SK-N-SH (cell line): ENCODE results near the gene MACROH2A2. TPM values are rescaled to one million over a fixed set of nuclear protein-coding genes. Genes with fewer than 3 reads are reported as not detected.

Source experiments
- CTCF ChIA-PET: fragments of 300-600, 350-600 bp; formaldehyde crosslinking; extraction: SDS; loops from one replicate; lab custom pipeline; 2021; lab: Yijun Ruan, JAX
- POLR2A ChIA-PET: fragments of 350-600 bp; sonication (Branson Sonifier 250); formaldehyde crosslinking; extraction: SDS; loops from one replicate; lab custom pipeline; 2020; ENCODE audit warnings: antibody characterized with exemption, inconsistent platforms; lab: Yijun Ruan, JAX
- DNase-seq: peaks from one replicate; pipeline ENCODE4 v3.0.0; 2012
- H2AFZ ChIP-seq: fragments of 200-600 bp; sonication (generic); 2 replicates; pipeline ENCODE4 v1.8.1; 2016; ENCODE audit warnings: antibody characterized with exemption, mild to moderate bottlenecking, low read depth
- H3F3A ChIP-seq: fragments of 200-600 bp; sonication (generic); replicated peaks from 2 replicates; pipeline ENCODE3; 2016; ENCODE audit warnings: antibody characterized with exemption, mild to moderate bottlenecking; ENCODE audit not compliant: insufficient read depth
- H3K27ac ChIP-seq, 2 experiments: fragments of 200-500 bp in 1 of 2; fragments of 200-600 bp in 1 of 2; sonication (Bioruptor generic) in 1 of 2; sonication (generic), shearing (Covaris generic) in 1 of 2; 2 replicates each; pipeline versions ENCODE4 v1.5.1 to v1.6.1; 2014 to 2016; ENCODE audit warnings: low read depth in 2 of 2, inconsistent platforms in 1 of 2, low read length in 1 of 2, mild to moderate bottlenecking in 1 of 2, mixed read lengths in 1 of 2
- H3K27me3 ChIP-seq: fragments of 200-600 bp; sonication (generic), shearing (Covaris generic); 2 replicates; pipeline ENCODE4 v1.6.1; 2016; ENCODE audit warnings: mixed run types; ENCODE audit not compliant: insufficient read depth
- H3K36me3 ChIP-seq, 2 experiments: fragments of 200-500 bp in 1 of 2; fragments of 200-600 bp in 1 of 2; sonication (Bioruptor generic) in 1 of 2; sonication (generic) in 1 of 2; replicated peaks in 1 of 2; 2 replicates each; pipeline versions ENCODE3 to v1.5.1; 2014 to 2016; ENCODE audit warnings: low read length in 1 of 2, mild to moderate bottlenecking in 1 of 2; ENCODE audit not compliant: insufficient read depth in 2 of 2, control insufficient read depth in 1 of 2
- H3K4me1 ChIP-seq, 2 experiments: fragments of 200-500 bp in 1 of 2; fragments of 200-600 bp in 1 of 2; sonication (Bioruptor generic) in 1 of 2; sonication (generic), shearing (Covaris generic) in 1 of 2; 2 replicates each; pipeline versions ENCODE4 v1.5.1 to v1.6.1; 2014 to 2016; ENCODE audit warnings: low read depth in 1 of 2, low read length in 1 of 2, mixed run types in 1 of 2; ENCODE audit not compliant: insufficient read depth in 2 of 2, control insufficient read depth in 1 of 2
- H3K4me2 ChIP-seq: fragments of 200-600 bp; sonication (generic), shearing (Covaris generic); 2 replicates; pipeline ENCODE4 v1.6.1; 2017; ENCODE audit warnings: mixed run types
- H3K4me3 ChIP-seq, 2 experiments: fragments of 200-500 bp in 1 of 2; fragments of 200-600 bp in 1 of 2; sonication (Bioruptor generic) in 1 of 2; sonication (generic), shearing (Covaris generic) in 1 of 2; 2 replicates each; pipeline versions ENCODE4 v1.5.1 to v1.8.1; 2014 to 2016; ENCODE audit warnings: low read depth in 2 of 2, inconsistent platforms in 1 of 2, low read length in 1 of 2, mild to moderate bottlenecking in 1 of 2, mixed read lengths in 1 of 2, moderate library complexity in 1 of 2
- H3K79me2 ChIP-seq: fragments of 200-600 bp; sonication (generic); 2 replicates; pipeline ENCODE4 v1.8.1; 2017; ENCODE audit warnings: mild to moderate bottlenecking; ENCODE audit not compliant: insufficient read depth
- H3K9ac ChIP-seq: fragments of 200-600 bp; sonication (generic); 2 replicates; pipeline ENCODE4 v1.6.1; 2017; ENCODE audit warnings: mixed run types
- H3K9me2 ChIP-seq: fragments of 200-600 bp; sonication (generic); 2 replicates; pipeline ENCODE4 v1.6.1; 2017; ENCODE audit warnings: mixed run types
- H3K9me3 ChIP-seq: fragments of 200-600 bp; sonication (generic); 2 replicates; pipeline ENCODE4 v1.6.1; 2017; ENCODE audit warnings: mixed run types, mild to moderate bottlenecking, moderate library complexity
- H4K20me1 ChIP-seq: fragments of 200-600 bp; sonication (generic); 2 replicates; pipeline ENCODE4 v1.6.1; 2017; ENCODE audit warnings: mild to moderate bottlenecking, mixed run types; ENCODE audit not compliant: insufficient read depth
- CTCF ChIP-seq: fragments of 200-600 bp; sonication (generic); IDR thresholded peaks from 2 replicates; pipeline ENCODE4 v1.6.1; 2017; ENCODE audit warnings: antibody characterized with exemption, mild to moderate bottlenecking, moderate library complexity
- ELF1 ChIP-seq: IDR thresholded peaks from 2 replicates; pipeline ENCODE4 v1.4.0; 2012
- FOSL2 ChIP-seq: IDR thresholded peaks from 2 replicates; pipeline ENCODE4 v1.4.0; 2012; ENCODE audit warnings: low read depth, mild to moderate bottlenecking, moderate library complexity, borderline replicate concordance
- FOXJ3 ChIP-seq: sonication (generic); formaldehyde crosslinking; IDR thresholded peaks from 2 replicates; pipeline ENCODE4 v1.5.1; 2020; ENCODE audit warnings: mild to moderate bottlenecking, missing genetic modification reagents
- GATA2 ChIP-seq: sonication (generic); formaldehyde crosslinking; IDR thresholded peaks from 2 replicates; pipeline ENCODE4 v1.5.0; 2020; ENCODE audit warnings: mild to moderate bottlenecking, missing genetic modification reagents
- MXI1 ChIP-seq: IDR thresholded peaks from 2 replicates; pipeline ENCODE4 v1.6.1; 2012; ENCODE audit warnings: mild to moderate bottlenecking, low read depth, low read length, improper control_type of control experiment
- NFIC ChIP-seq: IDR thresholded peaks from 2 replicates; pipeline ENCODE4 v1.4.0; 2012; ENCODE audit warnings: borderline replicate concordance
- NRF1 ChIP-seq: IDR thresholded peaks from 2 replicates; pipeline ENCODE4 v1.6.1; 2012; ENCODE audit warnings: low read depth, mild to moderate bottlenecking, low read length
- REST ChIP-seq: IDR thresholded peaks from 2 replicates; pipeline ENCODE4 v1.6.1; 2012; ENCODE audit warnings: mild to moderate bottlenecking, low read depth, low read length, moderate library complexity
- RFX5 ChIP-seq: IDR thresholded peaks from 2 replicates; pipeline ENCODE4 v1.6.1; 2012; ENCODE audit warnings: mild to moderate bottlenecking, improper control_type of control experiment, low read length
- SIN3A ChIP-seq: IDR thresholded peaks from 2 replicates; pipeline ENCODE4 v1.6.1; 2012; ENCODE audit warnings: low read depth, mild to moderate bottlenecking, low read length, moderate library complexity, borderline replicate concordance
- SMC3 ChIP-seq: IDR thresholded peaks from 2 replicates; pipeline ENCODE4 v1.6.1; 2012; ENCODE audit warnings: low read depth, low read length, improper control_type of control experiment
- TAF1 ChIP-seq: IDR thresholded peaks from 2 replicates; pipeline ENCODE4 v1.6.1; 2012; ENCODE audit warnings: low read depth, mild to moderate bottlenecking, low read length, moderate library complexity, borderline replicate concordance
- TEAD4 ChIP-seq: IDR thresholded peaks from 2 replicates; pipeline ENCODE4 v1.4.0; 2012; ENCODE audit warnings: mild to moderate bottlenecking, borderline replicate concordance; ENCODE audit not compliant: insufficient read depth
- YY1 ChIP-seq: IDR thresholded peaks from 2 replicates; pipeline ENCODE4 v1.4.0; 2012; ENCODE audit warnings: low read depth, mild to moderate bottlenecking
- WGBS: methylation state at CpG from one replicate; pipeline ENCODE4 v1.1.6; 2017; ENCODE audit warnings: low lambda C conversion rate; 5-methylcytosine and 5-hydroxymethylcytosine counted together
- polyA plus RNA-seq, 3 experiments: library from polyadenylated mRNA; depleted of rRNA; stranded (reverse); fragments of >200 nt; gene quantifications; 2 replicates each; pipeline ENCODE4 v1.2.3, GENCODE V29; 2012
- TF ChIP-seq, protein P1 (sequence below): fragments of 150-350 bp; IDR thresholded peaks from 2 replicates; pipeline ENCODE4 v1.6.1; 2016; ENCODE audit warnings: mild to moderate bottlenecking, low read depth, low read length
- TF ChIP-seq, protein P2 (sequence below): IDR thresholded peaks from 2 replicates; pipeline ENCODE4 v1.4.0; 2012; ENCODE audit warnings: low read depth

The MACROH2A2 gene
- polyA plus RNA-seq, 1 of the 3 experiments (the other 2 are of a cell fraction), result 28.9 TPM

- no peak for TF ChIP-seq CTCF
- TF ChIP-seq NRF1, result no peak
These were observed 19.9 kb upstream of the MACROH2A2 start (continued) for GRCh38 chr10:70032667-70033289.

DNA sequence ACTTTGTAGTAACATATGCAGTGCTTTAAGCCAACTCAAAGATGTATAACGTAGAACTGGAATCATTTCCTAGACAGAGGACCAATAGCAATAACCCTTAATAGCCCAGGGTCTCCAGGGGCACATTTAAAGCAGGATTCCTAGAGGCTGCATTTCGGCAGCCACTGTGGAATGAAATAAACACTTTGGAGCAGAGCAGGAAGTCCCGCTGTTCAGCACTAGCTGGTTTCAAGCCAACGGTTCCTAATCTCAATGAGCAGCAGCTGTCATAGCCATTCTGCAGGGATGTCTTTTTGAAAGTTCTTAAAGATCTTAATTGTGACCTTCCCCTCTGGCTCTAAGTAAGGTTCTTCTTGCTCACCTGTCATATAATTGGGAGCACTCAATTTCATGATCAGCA lies 18.4 kb upstream of the MACROH2A2 start:
- Histone ChIP-seq H3K27me3 (peaks cover 13% of the 10 kb centered on the region; the same call in 1 of the 2 replicates), H3K4me1 (no peaks in the 10 kb centered on the region; a peak in 1 of 4 replicates), H2AFZ (no peak overlapping the region), H3K27ac (no peak overlapping the region), H3K9ac (no peak overlapping the region), H3K4me3 (no peak overlapping the region), H4K20me1 (no peaks in the 10 kb centered on the region), H3F3A (no peaks in the 10 kb centered on the region), H3K9me3 (peaks cover 11% of the 10 kb centered on the region; the same call in 1 of the 2 replicates), H3K36me3 (no peaks in the 10 kb centered on the region), H3K9me2 (no peaks in the 10 kb centered on the region), H3K79me2 (no peaks in the 10 kb centered on the region), H3K4me2 (no peak overlapping the region)
- no peak for DNase-seq
- POLR2A ChIA-PET, result no interaction called here
- TF ChIP-seq TAF1 (no peak), SIN3A (no peak), TEAD4 (no peak)
- 25% methylated on average over 3 of the region's 4 CpGs for WGBS
- CTCF ChIA-PET, result interaction anchor here (0.6 to 1.0 kb wide), 3 partner anchors 10 to 82 kb away, joined by 3 read pairs; no protein-coding TSS in a partner anchor

DNA sequence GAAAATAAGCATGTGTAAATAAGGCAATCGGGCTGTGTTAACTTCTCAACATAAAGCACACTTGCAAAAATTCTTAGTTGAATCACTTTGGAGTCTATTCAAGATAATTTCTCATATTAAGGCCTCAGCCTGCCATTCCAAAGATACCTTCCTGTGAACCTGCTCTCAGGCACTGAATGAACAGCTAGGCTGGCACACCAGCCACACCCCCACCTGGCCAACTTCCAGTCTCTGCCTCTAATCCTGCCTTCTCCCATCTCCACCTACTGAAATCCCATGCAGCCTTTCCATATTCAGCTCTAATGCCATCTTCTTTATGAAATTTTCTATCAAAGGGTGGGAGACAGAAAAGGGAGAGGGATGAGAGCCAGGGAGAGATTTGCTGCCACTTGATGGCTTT lies 17.1 kb upstream of the MACROH2A2 start:
- no peak for DNase-seq
- H3K4me1 ChIP-seq, result no peaks in the 10 kb centered on the region; a peak in 1 of 4 replicates
- no peaks in the 10 kb centered on the region for H3F3A ChIP-seq
- H2AFZ ChIP-seq, result no peak overlapping the region
- no peaks in the 10 kb centered on the region for H3K79me2 ChIP-seq
- H3K9me3 ChIP-seq, result peaks cover 10% of the 10 kb centered on the region; the same call in 1 of the 2 replicates
- H3K36me3 ChIP-seq, result no peaks in the 10 kb centered on the region
- 43% methylated on average over 1 of the region's 1 CpG for WGBS
- no peak overlapping the region for H3K9ac ChIP-seq
- H3K4me2 ChIP-seq, result no peak overlapping the region
- H3K27me3 ChIP-seq, result peaks cover 13% of the 10 kb centered on the region; the same call in 1 of the 2 replicates
- ChIA-PET CTCF (interaction anchor here (1.2 kb wide), 1 partner anchor 9 kb away, joined by 3 read pairs; no protein-coding TSS in a partner anchor), POLR2A (no interaction called here)
- no peak overlapping the region for H3K4me3 ChIP-seq
- H3K27ac ChIP-seq, result no peak overlapping the region
- no peaks in the 10 kb centered on the region for H4K20me1 ChIP-seq
- H3K9me2 ChIP-seq, result no peaks in the 10 kb centered on the region
- TF ChIP-seq, protein P1, sequence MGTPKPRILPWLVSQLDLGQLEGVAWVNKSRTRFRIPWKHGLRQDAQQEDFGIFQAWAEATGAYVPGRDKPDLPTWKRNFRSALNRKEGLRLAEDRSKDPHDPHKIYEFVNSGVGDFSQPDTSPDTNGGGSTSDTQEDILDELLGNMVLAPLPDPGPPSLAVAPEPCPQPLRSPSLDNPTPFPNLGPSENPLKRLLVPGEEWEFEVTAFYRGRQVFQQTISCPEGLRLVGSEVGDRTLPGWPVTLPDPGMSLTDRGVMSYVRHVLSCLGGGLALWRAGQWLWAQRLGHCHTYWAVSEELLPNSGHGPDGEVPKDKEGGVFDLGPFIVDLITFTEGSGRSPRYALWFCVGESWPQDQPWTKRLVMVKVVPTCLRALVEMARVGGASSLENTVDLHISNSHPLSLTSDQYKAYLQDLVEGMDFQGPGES, result no peak
- TF ChIP-seq REST (no peak), TAF1 (no peak), TEAD4 (no peak), FOXJ3 (no peak), GATA2 (no peak), FOSL2 (no peak), YY1 (no peak), NFIC (no peak), RFX5 (no peak), ELF1 (no peak), MXI1 (no peak), SMC3 (no peak)
- TF ChIP-seq, protein P2, sequence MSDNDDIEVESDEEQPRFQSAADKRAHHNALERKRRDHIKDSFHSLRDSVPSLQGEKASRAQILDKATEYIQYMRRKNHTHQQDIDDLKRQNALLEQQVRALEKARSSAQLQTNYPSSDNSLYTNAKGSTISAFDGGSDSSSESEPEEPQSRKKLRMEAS, result no peak
